ENCODE measurements around the gene MEN1. TPM values are rescaled to one million over a fixed set of nuclear protein-coding genes. Genes with fewer than 3 reads are reported as not detected.

The MEN1 gene
- polyA plus RNA-seq, 1 donor (not counting 4 experiments of a cell fraction or from before 2014, with no cell fraction given): 14.2 TPM

DNA sequence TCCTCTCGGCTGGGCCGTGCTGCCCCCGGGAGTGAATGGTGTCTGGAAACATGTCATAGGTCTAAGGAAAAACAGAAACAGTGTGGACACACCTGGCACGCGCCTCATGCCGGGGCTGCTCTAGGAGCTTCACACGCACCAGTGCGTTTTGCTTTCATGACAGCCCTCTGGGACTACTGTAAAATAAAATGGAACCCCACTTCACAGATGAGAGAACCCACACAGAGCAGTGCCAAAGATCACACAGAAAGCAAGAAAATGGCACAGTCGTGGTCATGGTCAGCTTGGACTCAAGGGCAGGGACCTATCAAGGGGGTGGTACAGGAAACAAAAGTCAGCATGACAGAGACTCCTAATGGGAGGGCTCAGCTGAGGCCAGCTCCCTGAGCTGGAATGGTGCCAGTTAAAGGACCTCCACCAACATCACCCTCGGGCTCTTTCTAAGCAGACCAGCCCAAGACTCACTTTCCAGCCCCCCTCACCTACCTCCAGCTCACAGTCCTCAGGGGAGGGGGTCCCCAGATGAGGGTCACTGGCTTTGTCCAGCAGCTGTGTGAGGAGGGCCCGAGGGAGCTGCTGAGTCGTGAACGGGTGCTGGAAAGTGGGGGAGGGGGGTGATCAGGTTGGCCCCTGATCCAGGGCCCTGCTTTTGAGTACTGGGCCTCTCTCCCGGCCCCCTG, 10.6 kb downstream of the MEN1 start:
- no peak overlapping the region for H3K27ac ChIP-seq (ENCODE audit: control insufficient read depth, insufficient read depth, low read length)
- dilution Hi-C loops (cut with MboI; ENCODE audit: extremely low pct_ligation_motif_present, low sequenced_read_pairs): no loop called here
- H3K4me1 ChIP-seq (ENCODE audit: control insufficient read depth, extremely low read depth, insufficient read depth, low read length): peaks cover 14% of the 10 kb centered on the region
- DNase-seq (ENCODE audit: low read depth, low spot score) (no peak), FAIRE-seq (no peak)
- H4K20me1 ChIP-seq (ENCODE audit: control insufficient read depth, extremely low read depth, insufficient read depth, low read length): no peaks in the 10 kb centered on the region
- no peak overlapping the region for H2AFZ ChIP-seq (ENCODE audit: control insufficient read depth, low read length)
- H3K4me3 ChIP-seq (ENCODE audit: control insufficient read depth in 2 of 3, extremely low read depth in 1 of 3, insufficient read depth in 2 of 3, low read depth in 1 of 3, low read length in 3 of 3): no peak overlapping the region
- TF ChIP-seq, protein P1, sequence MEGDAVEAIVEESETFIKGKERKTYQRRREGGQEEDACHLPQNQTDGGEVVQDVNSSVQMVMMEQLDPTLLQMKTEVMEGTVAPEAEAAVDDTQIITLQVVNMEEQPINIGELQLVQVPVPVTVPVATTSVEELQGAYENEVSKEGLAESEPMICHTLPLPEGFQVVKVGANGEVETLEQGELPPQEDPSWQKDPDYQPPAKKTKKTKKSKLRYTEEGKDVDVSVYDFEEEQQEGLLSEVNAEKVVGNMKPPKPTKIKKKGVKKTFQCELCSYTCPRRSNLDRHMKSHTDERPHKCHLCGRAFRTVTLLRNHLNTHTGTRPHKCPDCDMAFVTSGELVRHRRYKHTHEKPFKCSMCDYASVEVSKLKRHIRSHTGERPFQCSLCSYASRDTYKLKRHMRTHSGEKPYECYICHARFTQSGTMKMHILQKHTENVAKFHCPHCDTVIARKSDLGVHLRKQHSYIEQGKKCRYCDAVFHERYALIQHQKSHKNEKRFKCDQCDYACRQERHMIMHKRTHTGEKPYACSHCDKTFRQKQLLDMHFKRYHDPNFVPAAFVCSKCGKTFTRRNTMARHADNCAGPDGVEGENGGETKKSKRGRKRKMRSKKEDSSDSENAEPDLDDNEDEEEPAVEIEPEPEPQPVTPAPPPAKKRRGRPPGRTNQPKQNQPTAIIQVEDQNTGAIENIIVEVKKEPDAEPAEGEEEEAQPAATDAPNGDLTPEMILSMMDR (optimal IDR thresholded peaks at IDR 0.05 in 1 of 3, IDR thresholded peaks at IDR 0.05 in 1 of 3, conservative IDR thresholded peaks at IDR 0.05 in 1 of 3; ENCODE audit: extremely low read depth in 1 of 3, insufficient read depth in 2 of 3, low read length in 3 of 3): no peak
- TF ChIP-seq EZH2 (IDR thresholded peaks at IDR 0.05; ENCODE audit: low read length): no peak
- no peak overlapping the region for H3K9ac ChIP-seq (ENCODE audit: control insufficient read depth, extremely low read depth, insufficient read depth, low read length)
- H3K79me2 ChIP-seq (ENCODE audit: control insufficient read depth, insufficient read depth, low read length): no peaks in the 10 kb centered on the region
- H3K27me3 ChIP-seq (ENCODE audit: control insufficient read depth, extremely low read depth, insufficient read depth, low read length): no peaks in the 10 kb centered on the region
- peaks cover under 1 to 5% of the 10 kb centered on the region in 2 experiments for H3K36me3 ChIP-seq (ENCODE audit: control insufficient read depth in 2 of 2, extremely low read depth in 1 of 2, insufficient read depth in 2 of 2, low read length in 2 of 2)
- no peaks in the 10 kb centered on the region for H3K9me1 ChIP-seq (ENCODE audit: control insufficient read depth, extremely low read depth, insufficient read depth, low read length)
- H3K4me2 ChIP-seq (ENCODE audit: control insufficient read depth, extremely low read depth, insufficient read depth, low read depth, low read length): no peak overlapping the region
- H3K9me3 ChIP-seq (ENCODE audit: control insufficient read depth, low read depth, low read length): no peaks in the 10 kb centered on the region

GRCh38 chr11:64799256-64799622, 11.1 kb downstream of the MEN1 start:
- Histone ChIP-seq H2AFZ (ENCODE audit: control insufficient read depth, low read length) (no peak overlapping the region), H3K9me1 (ENCODE audit: control insufficient read depth, extremely low read depth, insufficient read depth, low read length) (no peaks in the 10 kb centered on the region), H3K9me3 (ENCODE audit: control insufficient read depth, low read depth, low read length) (no peaks in the 10 kb centered on the region), H3K4me1 (ENCODE audit: control insufficient read depth, extremely low read depth, insufficient read depth, low read length) (peaks cover 13% of the 10 kb centered on the region), H3K4me2 (ENCODE audit: control insufficient read depth, extremely low read depth, insufficient read depth, low read depth, low read length) (no peak overlapping the region), H3K79me2 (ENCODE audit: control insufficient read depth, insufficient read depth, low read length) (no peaks in the 10 kb centered on the region), H3K27me3 (ENCODE audit: control insufficient read depth, extremely low read depth, insufficient read depth, low read length) (no peaks in the 10 kb centered on the region), H4K20me1 (ENCODE audit: control insufficient read depth, extremely low read depth, insufficient read depth, low read length) (no peaks in the 10 kb centered on the region), H3K9ac (ENCODE audit: control insufficient read depth, extremely low read depth, insufficient read depth, low read length) (no peak overlapping the region), H3K36me3 (ENCODE audit: control insufficient read depth in 2 of 2, extremely low read depth in 1 of 2, insufficient read depth in 2 of 2, low read length in 2 of 2) (peaks cover 0 to 3% of the 10 kb centered on the region in 2 experiments), H3K27ac (ENCODE audit: control insufficient read depth, insufficient read depth, low read length) (no peak overlapping the region), H3K4me3 (ENCODE audit: control insufficient read depth in 2 of 3, extremely low read depth in 1 of 3, insufficient read depth in 2 of 3, low read depth in 1 of 3, low read length in 3 of 3) (no peak overlapping the region)
- TF ChIP-seq, protein P1 (optimal IDR thresholded peaks at IDR 0.05 in 1 of 3, IDR thresholded peaks at IDR 0.05 in 1 of 3, conservative IDR thresholded peaks at IDR 0.05 in 1 of 3; ENCODE audit: extremely low read depth in 1 of 3, insufficient read depth in 2 of 3, low read length in 3 of 3): no peak
- TF ChIP-seq EZH2 (IDR thresholded peaks at IDR 0.05; ENCODE audit: low read length): no peak
- dilution Hi-C loops (cut with MboI; ENCODE audit: extremely low pct_ligation_motif_present, low sequenced_read_pairs): no loop called here
- DNase-seq (ENCODE audit: low read depth, low spot score) (no peak), FAIRE-seq (no peak)

Measured in keratinocyte (primary cell).